Cardiac atrium fibroblast (primary cell): ENCODE data around the gene RELCH. TPM values are rescaled to one million over a fixed set of nuclear protein-coding genes. Genes with fewer than 3 reads are reported as not detected.

Experiments used
- total RNA-seq: library from RNA; depleted of rRNA; stranded (reverse); fragments of >200 nt; gene quantifications from 2 replicates; pipeline ENCODE4 v1.2.3, GENCODE V29; 2015

Gene RELCH, protein sequence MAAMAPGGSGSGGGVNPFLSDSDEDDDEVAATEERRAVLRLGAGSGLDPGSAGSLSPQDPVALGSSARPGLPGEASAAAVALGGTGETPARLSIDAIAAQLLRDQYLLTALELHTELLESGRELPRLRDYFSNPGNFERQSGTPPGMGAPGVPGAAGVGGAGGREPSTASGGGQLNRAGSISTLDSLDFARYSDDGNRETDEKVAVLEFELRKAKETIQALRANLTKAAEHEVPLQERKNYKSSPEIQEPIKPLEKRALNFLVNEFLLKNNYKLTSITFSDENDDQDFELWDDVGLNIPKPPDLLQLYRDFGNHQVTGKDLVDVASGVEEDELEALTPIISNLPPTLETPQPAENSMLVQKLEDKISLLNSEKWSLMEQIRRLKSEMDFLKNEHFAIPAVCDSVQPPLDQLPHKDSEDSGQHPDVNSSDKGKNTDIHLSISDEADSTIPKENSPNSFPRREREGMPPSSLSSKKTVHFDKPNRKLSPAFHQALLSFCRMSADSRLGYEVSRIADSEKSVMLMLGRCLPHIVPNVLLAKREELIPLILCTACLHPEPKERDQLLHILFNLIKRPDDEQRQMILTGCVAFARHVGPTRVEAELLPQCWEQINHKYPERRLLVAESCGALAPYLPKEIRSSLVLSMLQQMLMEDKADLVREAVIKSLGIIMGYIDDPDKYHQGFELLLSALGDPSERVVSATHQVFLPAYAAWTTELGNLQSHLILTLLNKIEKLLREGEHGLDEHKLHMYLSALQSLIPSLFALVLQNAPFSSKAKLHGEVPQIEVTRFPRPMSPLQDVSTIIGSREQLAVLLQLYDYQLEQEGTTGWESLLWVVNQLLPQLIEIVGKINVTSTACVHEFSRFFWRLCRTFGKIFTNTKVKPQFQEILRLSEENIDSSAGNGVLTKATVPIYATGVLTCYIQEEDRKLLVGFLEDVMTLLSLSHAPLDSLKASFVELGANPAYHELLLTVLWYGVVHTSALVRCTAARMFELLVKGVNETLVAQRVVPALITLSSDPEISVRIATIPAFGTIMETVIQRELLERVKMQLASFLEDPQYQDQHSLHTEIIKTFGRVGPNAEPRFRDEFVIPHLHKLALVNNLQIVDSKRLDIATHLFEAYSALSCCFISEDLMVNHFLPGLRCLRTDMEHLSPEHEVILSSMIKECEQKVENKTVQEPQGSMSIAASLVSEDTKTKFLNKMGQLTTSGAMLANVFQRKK
- total RNA-seq: 15.1 and 24.0 TPM in 2 replicates

DNA sequence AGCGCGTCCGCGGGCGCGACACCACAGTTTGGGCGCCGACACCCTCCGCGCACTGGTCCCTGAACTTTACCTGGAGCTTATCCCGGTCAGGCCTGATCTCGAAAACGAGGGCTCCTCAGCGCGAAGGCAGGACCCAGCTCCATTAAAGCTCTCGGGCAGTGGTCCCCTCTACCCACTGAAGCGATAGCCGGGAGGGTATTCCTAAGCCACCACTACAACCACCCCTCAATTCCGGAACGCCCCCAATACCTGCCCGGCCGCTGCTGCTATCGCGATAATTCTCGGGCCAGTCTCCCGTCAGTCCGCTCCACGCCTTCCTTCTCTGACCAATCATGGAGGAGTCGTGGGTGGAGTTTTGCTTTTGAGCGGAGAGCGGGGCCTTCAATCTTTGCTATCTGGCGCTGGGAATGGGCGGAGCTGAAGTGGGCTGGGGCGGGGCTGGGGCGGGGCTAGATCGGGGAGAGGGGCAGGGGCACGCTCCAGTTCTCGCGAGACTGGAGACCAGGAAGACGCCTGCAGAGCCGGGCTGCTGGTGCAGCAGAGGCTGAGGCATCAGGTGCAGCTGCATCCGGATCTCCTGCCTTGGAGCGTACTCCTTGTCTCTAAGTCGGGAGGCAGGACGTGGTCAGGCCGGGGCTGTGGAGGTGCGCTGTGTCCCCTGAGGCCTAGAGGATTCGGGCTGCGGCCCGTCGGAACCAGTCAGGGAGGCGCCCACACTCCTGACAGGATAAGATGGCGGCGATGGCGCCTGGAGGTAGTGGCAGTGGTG lies at the start of gene RELCH, which contains the start of gene PIGN:
Gene RELCH (plus strand): TSS at position 482 of the 769 bp plus-strand sequence. CDS start 251 bp downstream, at position 733.
Gene PIGN (minus strand): TSS at position 283 of the 769 bp plus-strand sequence. CDS start 25,703 bp downstream, outside the sequence.

DNA sequence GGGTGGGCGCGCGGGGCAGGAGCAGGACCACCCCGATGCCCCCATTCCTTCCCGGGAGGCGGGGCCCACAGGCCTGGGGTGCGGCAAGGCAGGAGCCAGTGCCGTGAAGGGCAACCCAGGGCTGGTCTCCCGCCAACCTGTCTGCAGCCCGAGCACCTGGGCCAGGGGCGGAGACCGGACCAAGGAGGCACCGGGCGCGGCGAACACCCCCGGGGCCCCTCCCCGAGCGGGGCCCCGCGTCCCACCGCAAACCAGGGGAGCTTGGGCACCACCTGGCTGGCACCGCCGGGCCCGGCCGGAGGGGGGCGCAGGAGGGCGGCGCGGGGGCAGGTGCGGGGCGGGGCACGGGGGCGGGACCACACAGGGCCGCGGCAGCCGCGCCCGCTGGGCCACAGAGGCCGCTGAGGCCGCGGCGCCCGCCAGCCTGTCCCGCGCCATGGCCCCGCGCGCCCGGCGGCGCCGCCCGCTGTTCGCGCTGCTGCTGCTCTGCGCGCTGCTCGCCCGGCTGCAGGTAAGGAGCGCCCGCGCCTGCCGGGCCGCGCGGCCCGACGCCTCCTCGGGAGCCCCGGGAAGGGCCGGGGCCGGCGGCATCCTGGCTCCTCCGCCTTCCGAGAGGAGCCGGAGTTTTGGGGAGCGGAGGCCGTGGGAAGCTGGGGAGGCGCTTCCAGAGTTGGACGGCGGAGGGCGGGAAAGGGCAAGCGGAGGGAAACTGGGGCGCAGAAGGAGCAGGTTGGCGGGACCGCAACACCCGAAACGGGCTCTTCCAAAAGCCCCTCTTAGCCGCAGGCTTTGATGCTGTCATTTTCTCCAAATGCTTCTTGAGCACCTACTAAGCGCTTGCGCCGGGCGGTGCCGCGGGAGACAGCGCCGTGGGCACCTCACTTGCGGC lies 138.1 kb downstream of the RELCH start, which contains the start of gene TNFRSF11A:
Gene TNFRSF11A (plus strand): TSS at position 394 of the 889 bp plus-strand sequence. CDS start 43 bp downstream, at position 437.

Other genes starting within 250 kb of the RELCH start
- 30.5 and 36.6 TPM in 2 replicates for gene PIGN, start 199 bp upstream of the RELCH start, total RNA-seq
- 0.72 and 2.4 TPM in 2 replicates for gene TNFRSF11A, start 138.1 kb downstream of the RELCH start, total RNA-seq